ENCODE results near the gene PRELP.

DNA sequence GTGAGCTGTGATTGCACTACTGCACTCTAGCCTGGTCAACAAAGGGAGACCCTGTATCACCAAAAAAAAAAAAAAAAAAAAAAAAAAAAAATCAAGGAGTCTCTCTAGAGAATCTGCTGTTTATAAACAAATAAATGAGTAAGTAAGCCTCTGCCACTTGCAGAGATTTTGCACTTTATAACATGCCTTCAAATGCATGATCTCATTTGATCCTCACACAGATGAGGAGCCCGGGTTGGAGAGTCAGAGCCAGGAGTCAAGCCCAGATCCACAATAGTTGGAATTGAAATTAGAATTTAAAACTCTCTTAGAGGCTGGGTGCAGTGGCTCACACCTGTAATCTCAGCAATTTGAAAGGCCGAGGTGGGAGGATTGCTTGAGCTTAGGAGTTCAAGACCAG lies 4.0 kb downstream of the PRELP start:
- TF ChIP-seq ZNF169 (tag by site-specific recombination; IDR thresholded peaks at IDR 0.05) (no peak), ZNF274 (IDR thresholded peaks at IDR 0.05; ENCODE audit: low read length) (no peak), ZNF274 (tag by site-specific recombination; IDR thresholded peaks at IDR 0.05; ENCODE audit: borderline replicate concordance) (no peak), ZNF48 (tag by site-specific recombination; IDR thresholded peaks at IDR 0.05) (no peak), SETDB1 (IDR thresholded peaks at IDR 0.05; ENCODE audit: insufficient read length, low read length) (no peak)
- TF ChIP-seq, protein P1, sequence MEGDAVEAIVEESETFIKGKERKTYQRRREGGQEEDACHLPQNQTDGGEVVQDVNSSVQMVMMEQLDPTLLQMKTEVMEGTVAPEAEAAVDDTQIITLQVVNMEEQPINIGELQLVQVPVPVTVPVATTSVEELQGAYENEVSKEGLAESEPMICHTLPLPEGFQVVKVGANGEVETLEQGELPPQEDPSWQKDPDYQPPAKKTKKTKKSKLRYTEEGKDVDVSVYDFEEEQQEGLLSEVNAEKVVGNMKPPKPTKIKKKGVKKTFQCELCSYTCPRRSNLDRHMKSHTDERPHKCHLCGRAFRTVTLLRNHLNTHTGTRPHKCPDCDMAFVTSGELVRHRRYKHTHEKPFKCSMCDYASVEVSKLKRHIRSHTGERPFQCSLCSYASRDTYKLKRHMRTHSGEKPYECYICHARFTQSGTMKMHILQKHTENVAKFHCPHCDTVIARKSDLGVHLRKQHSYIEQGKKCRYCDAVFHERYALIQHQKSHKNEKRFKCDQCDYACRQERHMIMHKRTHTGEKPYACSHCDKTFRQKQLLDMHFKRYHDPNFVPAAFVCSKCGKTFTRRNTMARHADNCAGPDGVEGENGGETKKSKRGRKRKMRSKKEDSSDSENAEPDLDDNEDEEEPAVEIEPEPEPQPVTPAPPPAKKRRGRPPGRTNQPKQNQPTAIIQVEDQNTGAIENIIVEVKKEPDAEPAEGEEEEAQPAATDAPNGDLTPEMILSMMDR (tag by site-specific recombination; IDR thresholded peaks at IDR 0.05), result no peak
